ENCODE measurements around the gene SKA1. TPM values are rescaled to one million over a fixed set of nuclear protein-coding genes. Genes with fewer than 3 reads are reported as not detected.

The SKA1 gene
- total RNA-seq, 1 donor from 2014 or later = 0.44 TPM

DNA sequence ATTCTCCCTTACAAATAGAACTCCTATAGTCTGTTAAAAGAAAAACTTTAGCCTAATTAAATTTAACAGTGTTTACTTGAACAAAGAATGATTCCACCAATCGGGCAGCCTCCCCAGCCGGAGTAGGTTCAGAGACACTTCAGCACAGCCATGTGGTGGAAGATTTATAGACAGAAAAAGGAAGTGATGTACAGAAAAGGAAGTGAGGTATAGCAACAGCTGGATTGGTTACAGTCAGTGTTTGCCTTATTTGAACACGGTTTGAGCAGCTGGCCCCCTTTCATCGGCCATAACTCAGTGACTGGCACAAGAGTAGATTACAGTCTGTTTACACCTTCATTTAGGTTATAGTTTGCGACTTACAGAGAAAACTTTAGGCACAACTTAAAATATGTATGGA is 2.1 kb upstream of the SKA1 start:
- DNase-seq = no peak
- H3K27ac ChIP-seq (replicated peaks) = no peak overlapping the region
- peaks cover 14% of the 10 kb centered on the region for H3K4me1 ChIP-seq
- no peak overlapping the region for H3K4me3 ChIP-seq
- TF ChIP-seq, protein P1, sequence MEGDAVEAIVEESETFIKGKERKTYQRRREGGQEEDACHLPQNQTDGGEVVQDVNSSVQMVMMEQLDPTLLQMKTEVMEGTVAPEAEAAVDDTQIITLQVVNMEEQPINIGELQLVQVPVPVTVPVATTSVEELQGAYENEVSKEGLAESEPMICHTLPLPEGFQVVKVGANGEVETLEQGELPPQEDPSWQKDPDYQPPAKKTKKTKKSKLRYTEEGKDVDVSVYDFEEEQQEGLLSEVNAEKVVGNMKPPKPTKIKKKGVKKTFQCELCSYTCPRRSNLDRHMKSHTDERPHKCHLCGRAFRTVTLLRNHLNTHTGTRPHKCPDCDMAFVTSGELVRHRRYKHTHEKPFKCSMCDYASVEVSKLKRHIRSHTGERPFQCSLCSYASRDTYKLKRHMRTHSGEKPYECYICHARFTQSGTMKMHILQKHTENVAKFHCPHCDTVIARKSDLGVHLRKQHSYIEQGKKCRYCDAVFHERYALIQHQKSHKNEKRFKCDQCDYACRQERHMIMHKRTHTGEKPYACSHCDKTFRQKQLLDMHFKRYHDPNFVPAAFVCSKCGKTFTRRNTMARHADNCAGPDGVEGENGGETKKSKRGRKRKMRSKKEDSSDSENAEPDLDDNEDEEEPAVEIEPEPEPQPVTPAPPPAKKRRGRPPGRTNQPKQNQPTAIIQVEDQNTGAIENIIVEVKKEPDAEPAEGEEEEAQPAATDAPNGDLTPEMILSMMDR (IDR thresholded peaks at IDR 0.05; ENCODE audit: borderline replicate concordance) = no peak
- H3K9me3 ChIP-seq (replicated peaks) = peaks cover 23% of the 10 kb centered on the region
- no peaks in the 10 kb centered on the region for H3K27me3 ChIP-seq (ENCODE audit: low read depth)
- H3K36me3 ChIP-seq = no peaks in the 10 kb centered on the region
- intact Hi-C loops (cut with micrococcal nuclease) = no loop called here

DNA sequence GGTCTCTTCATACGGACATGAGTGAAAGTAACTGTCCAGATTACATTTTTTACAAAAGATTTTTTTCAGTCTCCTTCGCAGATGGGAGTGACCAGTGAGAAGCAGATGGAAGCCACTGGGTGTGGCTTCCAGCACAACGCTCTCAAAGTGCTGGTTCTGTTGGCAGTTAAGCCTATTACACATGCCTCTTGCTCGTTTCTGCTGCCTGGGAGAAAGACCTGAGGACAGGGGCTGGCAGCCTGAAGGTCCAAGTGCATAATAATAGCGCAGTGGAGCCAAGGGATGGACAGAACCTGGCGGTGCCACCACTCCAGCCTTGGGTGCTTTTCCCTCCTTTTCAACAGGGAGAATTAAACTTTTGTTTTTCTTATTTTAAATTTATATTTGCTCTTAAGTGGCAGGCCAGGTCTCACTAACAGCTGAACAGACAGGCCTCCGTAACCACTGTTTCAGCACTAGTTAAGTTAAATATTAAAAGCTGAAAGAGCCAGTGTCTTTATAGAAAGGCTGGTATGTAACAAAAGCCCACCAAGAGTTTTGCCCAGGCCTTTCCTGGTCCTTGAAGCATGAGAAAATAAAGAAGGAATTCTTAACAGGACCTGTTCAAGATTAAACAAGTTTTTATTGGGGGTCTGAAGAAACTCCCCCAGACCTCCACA is 1.2 kb upstream of the SKA1 start:
- no peak for DNase-seq
- intact Hi-C loops (cut with micrococcal nuclease) = no loop called here
- H3K36me3 ChIP-seq = no peaks in the 10 kb centered on the region
- peak overlapping the region; percentile 91 for H3K27ac ChIP-seq (replicated peaks)
- TF ChIP-seq, protein P1 (IDR thresholded peaks at IDR 0.05; ENCODE audit: borderline replicate concordance) = no peak
- no peaks in the 10 kb centered on the region for H3K27me3 ChIP-seq (ENCODE audit: low read depth)
- H3K9me3 ChIP-seq (replicated peaks) = peaks cover 23% of the 10 kb centered on the region
- H3K4me1 ChIP-seq = peaks cover 14% of the 10 kb centered on the region
- H3K4me3 ChIP-seq = peak overlapping the region; percentile 72

DNA sequence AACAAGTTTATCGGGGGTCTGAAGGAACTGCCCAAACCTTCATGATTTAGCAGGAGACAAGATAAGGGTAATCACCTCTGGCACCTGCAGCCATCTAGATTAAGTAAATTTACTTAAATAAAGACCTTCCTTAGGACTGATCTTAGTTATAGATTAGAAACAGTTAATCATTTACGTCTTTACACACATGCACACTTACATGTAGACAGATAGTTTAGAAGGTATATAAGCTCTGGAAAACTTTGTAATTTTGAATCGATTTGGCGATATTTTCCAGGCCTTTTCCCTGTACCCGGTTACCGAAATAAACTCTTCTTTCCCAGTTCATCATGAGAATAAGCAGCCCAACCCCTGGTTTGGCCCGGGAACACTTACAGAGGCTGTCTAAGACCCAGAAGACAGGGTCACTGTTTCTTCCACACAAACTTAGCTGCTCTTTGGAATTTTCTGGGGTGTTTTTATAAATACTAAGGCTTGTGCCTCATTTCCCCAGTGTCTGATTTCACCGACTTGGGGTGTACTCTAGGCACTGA is 560 bp upstream of the SKA1 start:
- no peak for DNase-seq
- Histone ChIP-seq H3K9me3 (replicated peaks) (peaks cover 18% of the 10 kb centered on the region), H3K27ac (replicated peaks) (peak overlapping the region; percentile 91), H3K4me1 (peaks cover 14% of the 10 kb centered on the region), H3K4me3 (peak overlapping the region; percentile 72), H3K27me3 (ENCODE audit: low read depth) (no peaks in the 10 kb centered on the region), H3K36me3 (no peaks in the 10 kb centered on the region)
- intact Hi-C loops (cut with micrococcal nuclease) = no loop called here
- TF ChIP-seq, protein P1 (IDR thresholded peaks at IDR 0.05; ENCODE audit: borderline replicate concordance) = no peak

DNA sequence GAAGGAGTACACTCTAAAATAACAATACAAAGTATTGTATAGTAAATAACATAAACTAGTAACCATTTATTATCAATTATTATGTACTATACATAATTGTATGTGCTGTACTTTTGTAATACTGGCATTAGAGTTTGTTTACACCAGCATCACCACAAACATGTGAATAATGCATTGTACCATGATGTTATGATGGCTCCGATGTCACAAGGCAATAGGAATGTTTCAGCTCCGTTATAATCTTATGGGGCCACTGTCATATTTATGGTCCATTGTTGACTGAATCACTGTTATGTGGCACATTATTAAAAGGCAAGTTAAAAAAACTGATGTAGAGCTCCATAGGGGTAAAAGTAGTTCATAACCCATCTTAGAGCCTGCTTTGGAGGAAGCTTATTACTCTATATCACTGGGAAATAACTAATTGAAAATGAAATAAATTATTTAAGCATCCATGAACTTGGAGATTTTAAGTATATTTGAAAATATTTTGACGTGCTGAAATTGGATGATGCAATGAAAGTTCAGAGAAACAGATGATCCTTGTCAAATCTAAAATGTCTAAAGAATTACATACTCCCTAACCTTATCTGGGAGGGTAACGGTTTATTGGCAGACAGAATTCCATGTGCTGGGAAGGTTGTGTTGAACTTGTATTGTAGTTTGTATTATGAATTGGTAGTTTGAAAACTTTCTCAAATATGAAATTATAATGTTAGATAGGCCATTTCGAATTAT is 2.4 kb downstream of the SKA1 start:
- TF ChIP-seq, protein P1 (IDR thresholded peaks at IDR 0.05; ENCODE audit: borderline replicate concordance) = no peak
- no peaks in the 10 kb centered on the region for H3K27me3 ChIP-seq (ENCODE audit: low read depth)
- H3K4me1 ChIP-seq = peaks cover 14% of the 10 kb centered on the region
- DNase-seq = no peak
- H3K9me3 ChIP-seq (replicated peaks) = no peaks in the 10 kb centered on the region
- intact Hi-C loops (cut with micrococcal nuclease) = no loop called here
- no peak overlapping the region for H3K4me3 ChIP-seq
- no peaks in the 10 kb centered on the region for H3K36me3 ChIP-seq
- no peak overlapping the region for H3K27ac ChIP-seq (replicated peaks)

DNA sequence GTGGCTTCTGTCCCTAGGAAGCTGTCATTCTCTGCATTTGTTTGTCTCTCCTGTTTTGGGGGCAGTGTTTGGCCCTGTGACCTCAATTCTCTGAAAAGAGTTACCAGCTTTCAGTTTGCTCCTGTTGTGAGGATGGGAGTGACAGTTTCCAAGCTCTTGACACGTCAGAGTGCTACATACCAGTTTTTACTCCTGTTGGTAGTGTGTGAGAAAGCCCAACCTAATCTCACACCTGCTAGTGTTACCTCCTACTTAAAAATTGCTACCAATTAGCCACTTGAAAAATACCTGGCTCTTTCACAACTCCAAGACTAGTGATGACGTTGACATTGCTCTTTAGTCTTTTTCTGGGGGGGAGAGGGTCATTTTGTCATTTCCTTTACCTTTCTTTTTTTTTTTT is 14.1 kb downstream of the SKA1 start:
- no peak for DNase-seq
- Histone ChIP-seq H3K9me3 (replicated peaks) (no peaks in the 10 kb centered on the region), H3K4me1 (no peaks in the 10 kb centered on the region), H3K27me3 (ENCODE audit: low read depth) (no peaks in the 10 kb centered on the region), H3K36me3 (no peaks in the 10 kb centered on the region), H3K27ac (replicated peaks) (no peak overlapping the region), H3K4me3 (no peak overlapping the region)
- TF ChIP-seq, protein P1 (IDR thresholded peaks at IDR 0.05; ENCODE audit: borderline replicate concordance) = no peak
- intact Hi-C loops (cut with micrococcal nuclease) = no loop called here
